Transverse colon (tissue), 4 donors: ENCODE measurements around the gene NFIA. TPM values are rescaled to one million over a fixed set of nuclear protein-coding genes. Genes with fewer than 3 reads are reported as not detected.
A peak's percentile ranks its signal among the peaks of the same experiment; 100 is the strongest.

Experiments used
- DNase-seq: peaks from one replicate; pipeline ENCODE4 v3.0.0-alpha.2; 2019
- H3K27ac ChIP-seq, 4 donors: fragments of 200-600 bp; sonication (generic); 2 replicates each; pipeline ENCODE4 v1.5.1; 2016 to 2018; ENCODE audit warnings: inconsistent platforms in 4 of 4
- H3K27me3 ChIP-seq: fragments of 200-600 bp; sonication (generic); 2 replicates; pipeline ENCODE4 v1.5.1; 2017; ENCODE audit warnings: inconsistent platforms
- H3K36me3 ChIP-seq, 4 donors: fragments of 200-600 bp; sonication (generic); 2 replicates each; pipeline ENCODE4 v1.5.1; 2017 to 2019; ENCODE audit warnings: inconsistent platforms in 4 of 4
- H3K4me1 ChIP-seq, 4 donors: fragments of 200-600 bp; sonication (generic); 2 replicates each; pipeline ENCODE4 v1.5.1; 2017 to 2020; ENCODE audit warnings: inconsistent platforms in 4 of 4
- H3K4me3 ChIP-seq, 4 donors: fragments of 200-600 bp; sonication (generic); 1 replicate in 1 of 4; 2 replicates in 3 of 4; pipeline versions ENCODE4 v1.5.1 to v1.6.1; 2017 to 2019; ENCODE audit warnings: inconsistent platforms in 4 of 4
- H3K9me3 ChIP-seq, 2 donors: fragments of 200-600 bp; sonication (generic); 2 replicates each; pipeline ENCODE4 v1.5.1; 2017 to 2019; ENCODE audit warnings: inconsistent platforms in 2 of 2
- CTCF ChIP-seq, 5 experiments: fragments of 200-600 bp in 3 of 5; fragments of 450-650 bp in 2 of 5; sonication (generic) in 3 of 5; IDR thresholded peaks; 1 replicate in 2 of 5; 2 replicates in 3 of 5; pipeline ENCODE4 v1.5.1; 2016 to 2017; ENCODE audit warnings: antibody characterized with exemption in 5 of 5, inconsistent platforms in 3 of 5, mild to moderate bottlenecking in 2 of 5, moderate library complexity in 1 of 5
- EP300 ChIP-seq: sonication (generic); formaldehyde crosslinking; IDR thresholded peaks from one replicate; pipeline ENCODE4 v1.6.1; 2017; ENCODE audit warnings: antibody characterized with exemption, low read depth
- POLR2A ChIP-seq: fragments of 450-650 bp; IDR thresholded peaks from one replicate; pipeline ENCODE4 v1.6.1; 2016; ENCODE audit warnings: antibody characterized with exemption, mild to moderate bottlenecking, moderate library complexity
- POLR2AphosphoS5 ChIP-seq, 3 donors: sonication (generic); formaldehyde crosslinking; IDR thresholded peaks; one replicate each; pipeline ENCODE4 v1.6.1; 2016; ENCODE audit warnings: antibody characterized with exemption in 3 of 3
- WGBS, 2 donors: methylation state at CpG; one replicate each; pipeline ENCODE4 v1.1.5; 2018; ENCODE audit warnings: low coverage in 1 of 2; 5-methylcytosine and 5-hydroxymethylcytosine counted together
- in situ Hi-C, 4 donors: fragments of 200-750 bp; cut with MboI; loops; one replicate each; pipeline versions ENCODE4 v1.15.0 to v1.15.1; 2017; ENCODE audit warnings: low sequenced_read_pairs in 3 of 4, low pct_ligation_motif_present in 1 of 4, low pct_unique_long_range_greater_than_20kb in 1 of 4
- intact Hi-C: fragments of 100-400 bp; cut with DNase I; formaldehyde crosslinking; loops from one replicate; pipeline ENCODE4 v1.15.1; 2023; ENCODE audit warnings: low total_unique reads
- total RNA-seq, 4 donors: library from RNA; depleted of rRNA; stranded (reverse); fragments of >200 nt; gene quantifications; one replicate each; pipeline ENCODE4 v1.1.0, GENCODE V29; 2016

The NFIA gene
- total RNA-seq, 4 donors from 2014 or later = 17.3 to 37.2 (median 29.8) TPM

GRCh38 chr1:61171974-61172373, 89.6 kb downstream of the NFIA start:
- Histone ChIP-seq H3K4me3 (no peak overlapping the region), H3K36me3 (no peaks in the 10 kb centered on the region), H3K27me3 (no peaks in the 10 kb centered on the region), H3K4me1 (peaks cover 3 to 65% (median 25%) of the 10 kb centered on the region in 4 donors), H3K9me3 (no peaks in the 10 kb centered on the region), H3K27ac (peak overlapping the region; percentile 43 to 61 (median 59))
- in situ Hi-C loops = no loop called here
- no peak for TF ChIP-seq POLR2AphosphoS5 (IDR thresholded peaks at IDR 0.05)
- TF ChIP-seq POLR2A = no peak
- no peak for TF ChIP-seq EP300
- TF ChIP-seq CTCF (IDR thresholded peaks at IDR 0.05) = no peak
- intact Hi-C loops = no loop called here
- WGBS, 2 donors = 55 to 69% methylated on average over 4 of the region's 4 CpGs
- DNase-seq = no peak

- Histone ChIP-seq H3K4me1 (peaks cover 3 to 57% (median 25%) of the 10 kb centered on the region in 4 donors), H3K9me3 (no peaks in the 10 kb centered on the region), H3K36me3 (no peaks in the 10 kb centered on the region), H3K27ac (peak overlapping the region; percentile 29 to 61 (median 51)), H3K27me3 (no peaks in the 10 kb centered on the region), H3K4me3 (no peak overlapping the region)
- no peak for DNase-seq
- 14 to 79% methylated on average over 1 to 6 of the region's 6 CpGs for WGBS, 2 donors
- intact Hi-C loops = no loop called here
- TF ChIP-seq CTCF (IDR thresholded peaks at IDR 0.05) (no peak), POLR2A (no peak), POLR2AphosphoS5 (IDR thresholded peaks at IDR 0.05) (no peak), EP300 (no peak)
- in situ Hi-C loops = no loop called here
These were observed 90.8 kb downstream of the NFIA start for GRCh38 chr1:61173118-61173517.

DNA sequence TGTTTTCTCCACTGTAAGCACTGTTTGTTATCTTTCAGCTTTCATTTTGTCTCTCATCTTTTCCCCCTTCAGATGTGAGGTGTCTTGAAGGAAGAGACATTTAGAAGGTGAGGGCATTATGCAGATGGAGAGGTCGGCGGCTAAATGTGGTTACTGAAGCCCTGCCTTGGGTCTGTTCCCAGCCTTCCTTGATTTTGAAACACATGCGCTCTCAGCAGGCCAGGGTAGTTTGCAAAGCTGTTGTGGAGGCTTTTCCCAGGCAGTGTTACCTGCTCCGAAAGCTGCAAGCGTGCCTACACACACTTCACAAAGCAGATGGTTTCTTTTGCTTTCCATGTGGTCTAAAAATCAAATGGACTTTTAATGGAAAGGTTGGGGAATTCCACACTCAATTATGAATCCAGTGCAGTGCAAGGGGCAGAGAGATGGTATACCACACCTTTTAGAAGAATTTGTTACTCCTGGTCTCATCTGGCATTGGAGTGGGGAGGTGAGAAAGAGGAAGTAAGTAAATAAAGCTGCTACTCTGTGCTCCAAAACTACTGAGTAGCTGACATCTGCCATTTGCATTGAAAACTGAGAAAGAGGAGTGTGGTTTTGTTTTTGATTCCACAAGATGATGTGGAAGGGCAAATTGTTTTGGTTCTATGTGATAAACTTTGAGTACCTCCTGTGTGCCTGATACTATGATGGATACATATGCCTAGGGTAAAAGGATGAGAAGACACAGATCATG, 91.9 kb downstream of the NFIA start:
- Histone ChIP-seq H3K36me3 (no peaks in the 10 kb centered on the region), H3K9me3 (no peaks in the 10 kb centered on the region), H3K27me3 (no peaks in the 10 kb centered on the region), H3K27ac (peak overlapping the region in 1 of 4 donors; percentile 43), H3K4me1 (peaks cover 3 to 49% (median 19%) of the 10 kb centered on the region in 4 donors), H3K4me3 (no peak overlapping the region)
- WGBS, 2 donors = 87% methylated on average over 5 of the region's 5 CpGs; no CpG with 5 or more reads in 1 of the 2 donors
- TF ChIP-seq EP300 (no peak), CTCF (IDR thresholded peaks at IDR 0.05) (no peak), POLR2A (no peak), POLR2AphosphoS5 (IDR thresholded peaks at IDR 0.05) (no peak)
- in situ Hi-C loops (no loop called here), intact Hi-C loops (no loop called here)
- no peak for DNase-seq

DNA sequence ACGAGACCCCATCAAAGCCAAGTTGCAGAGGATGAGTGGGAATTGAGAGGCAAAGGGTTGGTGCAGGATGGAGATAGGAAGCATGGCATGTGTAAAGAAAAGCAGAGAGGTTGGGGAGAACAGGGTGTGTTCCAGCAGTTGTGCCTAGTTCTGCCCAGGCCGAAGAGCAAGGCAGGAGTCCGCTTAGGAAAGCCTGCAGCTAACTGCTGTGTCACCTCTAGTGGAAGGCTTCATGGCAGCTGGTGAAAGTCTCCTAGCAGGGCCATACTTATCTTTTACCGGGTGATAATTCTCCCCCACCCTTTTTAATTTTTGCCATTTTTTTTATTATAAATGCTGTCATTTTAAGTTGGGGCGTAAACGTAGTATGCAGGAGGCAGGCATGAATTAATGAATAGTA, 93.6 kb downstream of the NFIA start:
- 77 to 92% methylated on average over 3 to 6 of the region's 6 CpGs for WGBS, 2 donors

More for the DNA sequence above, 93.6 kb downstream of the NFIA start:
- H3K4me1 ChIP-seq = peaks cover under 1 to 32% (median 8%) of the 10 kb centered on the region in 4 donors
- H3K4me3 ChIP-seq = no peak overlapping the region
- no peaks in the 10 kb centered on the region for H3K36me3 ChIP-seq
- H3K27ac ChIP-seq = no peak overlapping the region
- no peaks in the 10 kb centered on the region for H3K9me3 ChIP-seq
- no peaks in the 10 kb centered on the region for H3K27me3 ChIP-seq
- no peak for DNase-seq
- in situ Hi-C loops (no loop called here), intact Hi-C loops (no loop called here)
- TF ChIP-seq POLR2AphosphoS5 (IDR thresholded peaks at IDR 0.05) (no peak), EP300 (no peak), CTCF (IDR thresholded peaks at IDR 0.05) (no peak), POLR2A (no peak)
